GM23248 (cell line): ENCODE measurements around the gene SNRPA.

ENCODE experiments used
- EZH2 ChIP-seq: fragments of 200-600 bp; sonication (generic); IDR thresholded peaks from 2 replicates; pipeline ENCODE4 v1.6.1; 2018; ENCODE audit warnings: antibody characterized with exemption, mild to moderate bottlenecking; ENCODE audit not compliant: insufficient read depth, poor library complexity, severe bottlenecking
- EZH2phosphoT487 ChIP-seq: fragments of 200-600 bp; sonication (generic); IDR thresholded peaks from 2 replicates; pipeline ENCODE4 v1.6.1; 2018; ENCODE audit warnings: antibody characterized with exemption, moderate library complexity, mild to moderate bottlenecking, low read depth; ENCODE audit not compliant: insufficient read depth

GRCh38 chr19:40780582-40780981, 29.6 kb downstream of the SNRPA start:
- TF ChIP-seq EZH2, result no peak
- no peak for TF ChIP-seq EZH2phosphoT487
